Testis (tissue), 3 donors: ENCODE results near the gene CCDC60. TPM values are rescaled to one million over a fixed set of nuclear protein-coding genes. Genes with fewer than 3 reads are reported as not detected.

Source experiments
- DNase-seq: peaks from one replicate; pipeline ENCODE4 v3.0.0-alpha.2; 2019
- H3K27ac ChIP-seq, 2 donors: fragments of 200-600 bp; sonication (generic); one replicate each; pipeline ENCODE4 v1.5.1; 2019
- H3K27me3 ChIP-seq: fragments of 200-600 bp; sonication (generic); one replicate; pipeline ENCODE4 v1.5.1; 2019
- H3K36me3 ChIP-seq: fragments of 200-600 bp; sonication (generic); one replicate; pipeline ENCODE4 v1.5.1; 2017; ENCODE audit warnings: low read depth; ENCODE audit errors: missing control alignments
- H3K4me1 ChIP-seq: fragments of 200-600 bp; sonication (generic); one replicate; pipeline ENCODE4 v1.5.1; 2019
- H3K4me3 ChIP-seq, 2 donors: fragments of 200-600 bp; sonication (generic); one replicate each; pipeline ENCODE4 v1.5.1; 2017 to 2019
- H3K9me3 ChIP-seq: fragments of 200-600 bp; sonication (generic); one replicate; pipeline ENCODE4 v1.5.1; 2017
- CTCF ChIP-seq, 3 experiments: fragments of 450-650 bp in 2 of 3; fragments of 200-600 bp in 1 of 3; sonication (generic) in 1 of 3; IDR thresholded peaks; one replicate each; pipeline ENCODE4 v1.5.1; 2016 to 2019; ENCODE audit warnings: antibody characterized with exemption in 3 of 3, mild to moderate bottlenecking in 2 of 3, moderate library complexity in 1 of 3
- POLR2A ChIP-seq: fragments of 450-650 bp; IDR thresholded peaks from one replicate; pipeline ENCODE4 v1.6.1; 2017; ENCODE audit warnings: antibody characterized with exemption, mild to moderate bottlenecking, moderate library complexity
- WGBS, 2 donors: methylation state at CpG; one replicate each; pipeline ENCODE4 v1.1.5; 2018; 5-methylcytosine and 5-hydroxymethylcytosine counted together
- intact Hi-C: fragments of 100-400 bp; cut with DNase I; formaldehyde crosslinking; loops from one replicate; pipeline ENCODE4 v1.15.1; 2023; ENCODE audit warnings: low total_unique reads
- polyA plus RNA-seq: library from polyadenylated mRNA; stranded (reverse); fragments of 350-450 nt; fragmentation: Illumina TruSeq; extraction: RNeasy Lipid Tissue Mini Kit (QIAGEN cat#74804); gene quantifications from one replicate; pipeline ENCODE4 v1.2.3, GENCODE V29; 2014; ENCODE audit warnings: low read depth, low replicate concordance; ENCODE audit not compliant: insufficient read depth
- total RNA-seq, 2 donors: library from RNA; depleted of rRNA; stranded (reverse); fragments of >200 nt; gene quantifications; one replicate each; pipeline ENCODE4 v1.2.3, GENCODE V29; 2016

CCDC60 gene
- total and polyA plus RNA-seq, 3 donors from 2014 or later = 5.7 to 35.6 (median 11.4) TPM

- DNase-seq = no peak
- no peaks in the 10 kb centered on the region for H3K27me3 ChIP-seq
- no peak overlapping the region for H3K27ac ChIP-seq
- TF ChIP-seq POLR2A (no peak), CTCF (IDR thresholded peaks at IDR 0.05) (no peak)
- intact Hi-C loops = no loop called here
- no peak overlapping the region for H3K4me3 ChIP-seq
- H3K36me3 ChIP-seq = no peaks in the 10 kb centered on the region
- WGBS, 2 donors = 89 to 94% methylated on average over 6 of the region's 6 CpGs
- no peaks in the 10 kb centered on the region for H3K9me3 ChIP-seq
- H3K4me1 ChIP-seq = no peaks in the 10 kb centered on the region
Observed at GRCh38 chr12:119505001-119505400, 170.5 kb downstream of the CCDC60 start.

GRCh38 chr12:119512772-119513497 is 178.4 kb downstream of the CCDC60 start:
- TF ChIP-seq CTCF (IDR thresholded peaks at IDR 0.05) (no peak), POLR2A (no peak)
- Histone ChIP-seq H3K4me1 (no peaks in the 10 kb centered on the region), H3K4me3 (no peak overlapping the region), H3K27me3 (no peaks in the 10 kb centered on the region), H3K27ac (no peak overlapping the region), H3K9me3 (no peaks in the 10 kb centered on the region), H3K36me3 (no peaks in the 10 kb centered on the region)
- peak; percentile 17 for DNase-seq
- intact Hi-C loops = no loop called here
- WGBS, 2 donors = 35 to 36% methylated on average over 8 of the region's 8 CpGs

GRCh38 chr12:119528241-119528640 is 193.7 kb downstream of the CCDC60 start:
- no peaks in the 10 kb centered on the region for H3K4me1 ChIP-seq
- no peak overlapping the region for H3K27ac ChIP-seq
- no peak for DNase-seq
- H3K4me3 ChIP-seq = no peak overlapping the region
- TF ChIP-seq CTCF (IDR thresholded peaks at IDR 0.05) = no peak
- no peak for TF ChIP-seq POLR2A
- no peaks in the 10 kb centered on the region for H3K27me3 ChIP-seq
- H3K36me3 ChIP-seq = no peaks in the 10 kb centered on the region
- WGBS, 2 donors = 38 to 45% methylated on average over 1 of the region's 1 CpG
- intact Hi-C loops = no loop called here
- no peaks in the 10 kb centered on the region for H3K9me3 ChIP-seq

- 93 to 100% methylated on average over 3 of the region's 3 CpGs for WGBS, 2 donors
- Histone ChIP-seq H3K27ac (no peak overlapping the region), H3K4me1 (no peaks in the 10 kb centered on the region), H3K9me3 (no peaks in the 10 kb centered on the region), H3K27me3 (no peaks in the 10 kb centered on the region), H3K4me3 (no peak overlapping the region), H3K36me3 (no peaks in the 10 kb centered on the region)
- TF ChIP-seq POLR2A (no peak), CTCF (IDR thresholded peaks at IDR 0.05) (no peak)
- intact Hi-C loops = no loop called here
- DNase-seq = no peak
Observed at GRCh38 chr12:119540476-119540875, 205.9 kb downstream of the CCDC60 start.
